COLO829 (cell line): Measurements from ENCODE around the gene KRTAP4-6.
"Not testable (repeated sequence)": the region's sequence is repeated elsewhere in the genome, so short reads cannot be mapped to it uniquely, and the experiment has no call there.

ENCODE experiments used
- DNase-seq: peaks from one replicate; pipeline ENCODE4 v3.0.0; 2012; ENCODE audit warnings: low spot score

Gene KRTAP4-6

GRCh38 chr17:41140360-41141131 is at the start of gene KRTAP4-6:
Gene KRTAP4-6 (minus strand): TSS chr17:41140544. CDS start chr17:41140487, 57 bp downstream.
- DNase-seq, result no peak

GRCh38 chr17:41189837-41190318 is 49.5 kb upstream of the KRTAP4-6 start, which contains the start of gene KRTAP9-1:
Gene KRTAP9-1 (plus strand): TSS chr17:41189887. CDS start chr17:41189887, 0 bp downstream.
- DNase-seq, result not testable (repeated sequence)

- no peak for DNase-seq
Measured at GRCh38 chr17:41186872-41187271, 46.5 kb upstream of the KRTAP4-6 start.

GRCh38 chr17:41185001-41185400 is 44.7 kb upstream of the KRTAP4-6 start:
- DNase-seq, result no peak

- no peak for DNase-seq
Measured at GRCh38 chr17:41184480-41184961, 44.2 kb upstream of the KRTAP4-6 start, which contains the start of gene KRTAP4-1. Gene KRTAP4-1 (minus strand): TSS chr17:41184911. CDS start chr17:41184854, 57 bp downstream.

- no peak for DNase-seq
Measured at GRCh38 chr17:41178843-41179616, 38.7 kb upstream of the KRTAP4-6 start.

GRCh38 chr17:41178341-41178740 is 38.0 kb upstream of the KRTAP4-6 start:
- DNase-seq, result no peak

GRCh38 chr17:41177727-41178271 is 37.5 kb upstream of the KRTAP4-6 start, which contains the start of gene KRTAP4-2:
Gene KRTAP4-2 (minus strand): TSS chr17:41178221. CDS start chr17:41178164, 57 bp downstream.
- DNase-seq, result no peak

GRCh38 chr17:41176744-41177387 is 36.5 kb upstream of the KRTAP4-6 start:
- DNase-seq, result no peak

GRCh38 chr17:41171886-41172285 is 31.5 kb upstream of the KRTAP4-6 start:
- no peak for DNase-seq

- no peak for DNase-seq
Measured at GRCh38 chr17:41168121-41168520, 27.8 kb upstream of the KRTAP4-6 start, which contains the start of gene KRTAP4-3. Gene KRTAP4-3 (minus strand): TSS chr17:41168221. CDS start chr17:41168172, 49 bp downstream.

- no peak for DNase-seq
Measured at GRCh38 chr17:41167561-41167960, 27.2 kb upstream of the KRTAP4-6 start.

GRCh38 chr17:41163828-41164227 is 23.5 kb upstream of the KRTAP4-6 start:
- DNase-seq, result no peak

- DNase-seq, result no peak
Measured at GRCh38 chr17:41160648-41161047, 20.3 kb upstream of the KRTAP4-6 start, which contains the start of gene KRTAP4-4. Gene KRTAP4-4 (minus strand): TSS chr17:41160748. CDS start chr17:41160691, 57 bp downstream.

GRCh38 chr17:41160190-41160589 is 19.8 kb upstream of the KRTAP4-6 start:
- not testable (repeated sequence) for DNase-seq

GRCh38 chr17:41153856-41154255 is 13.5 kb upstream of the KRTAP4-6 start:
- DNase-seq, result no peak

- DNase-seq, result no peak
Measured at GRCh38 chr17:41151525-41151924, 11.2 kb upstream of the KRTAP4-6 start.

GRCh38 chr17:41150026-41150425 is 9.7 kb upstream of the KRTAP4-6 start:
- no peak for DNase-seq

GRCh38 chr17:41149652-41149985 is 9.3 kb upstream of the KRTAP4-6 start, which contains the start of gene KRTAP4-5:
Gene KRTAP4-5 (minus strand): TSS chr17:41149825. CDS start chr17:41149767, 58 bp downstream.
- DNase-seq, result no peak

GRCh38 chr17:41148971-41149651 is 8.8 kb upstream of the KRTAP4-6 start:
- DNase-seq, result not testable (repeated sequence)
